Hepatocyte (in vitro differentiated cells): ENCODE measurements around the gene LPP. TPM values are rescaled to one million over a fixed set of nuclear protein-coding genes. Genes with fewer than 3 reads are reported as not detected.
"Not testable (repeated sequence)": the region's sequence is repeated elsewhere in the genome, so short reads cannot be mapped to it uniquely, and the experiment has no call there.

ENCODE experiments used
- DNase-seq: peaks from one replicate; pipeline ENCODE4 v3.0.0-alpha.2; 2016; ENCODE audit warnings: low spot score
- H2AFZ ChIP-seq: fragments of 200-600 bp; sonication (generic); 2 replicates; pipeline ENCODE4 v1.6.0; 2016; ENCODE audit warnings: antibody characterized with exemption, mild to moderate bottlenecking
- H3K27ac ChIP-seq: fragments of 200-600 bp; sonication (generic); 2 replicates; pipeline ENCODE4 v1.5.1; 2016; ENCODE audit warnings: mild to moderate bottlenecking
- H3K27me3 ChIP-seq: fragments of 200-600 bp; sonication (generic); 2 replicates; pipeline ENCODE4 v1.6.1; 2016
- H3K36me3 ChIP-seq: fragments of 200-600 bp; sonication (generic); replicated peaks from 2 replicates; pipeline ENCODE4 v1.5.1; 2016; ENCODE audit warnings: low read depth; ENCODE audit not compliant: insufficient read depth
- H3K4me1 ChIP-seq: fragments of 200-600 bp; sonication (generic); 2 replicates; pipeline ENCODE4 v1.5.1; 2016; ENCODE audit warnings: mild to moderate bottlenecking, moderate library complexity; ENCODE audit not compliant: insufficient read depth
- H3K4me2 ChIP-seq: fragments of 200-600 bp; sonication (generic); 2 replicates; pipeline ENCODE4 v1.6.0; 2016
- H3K4me3 ChIP-seq: fragments of 200-600 bp; sonication (generic); 2 replicates; pipeline ENCODE4 v1.5.1; 2016; ENCODE audit warnings: mild to moderate bottlenecking
- H3K79me2 ChIP-seq: fragments of 200-600 bp; sonication (generic); 2 replicates; pipeline ENCODE4 v1.6.0; 2017; ENCODE audit warnings: mild to moderate bottlenecking
- H3K9me2 ChIP-seq: fragments of 200-600 bp; sonication (generic); replicated peaks from 2 replicates; pipeline ENCODE4 v1.6.0; 2017; ENCODE audit warnings: mild to moderate bottlenecking; ENCODE audit not compliant: insufficient read depth
- H3K9me3 ChIP-seq: fragments of 200-600 bp; sonication (generic); 2 replicates; pipeline ENCODE4 v1.5.1; 2016; ENCODE audit warnings: low read depth, mild to moderate bottlenecking
- H4K20me1 ChIP-seq: fragments of 200-600 bp; sonication (generic); 2 replicates; pipeline ENCODE4 v1.6.0; 2016; ENCODE audit warnings: mild to moderate bottlenecking; ENCODE audit not compliant: insufficient read depth, poor library complexity, severe bottlenecking
- CTCF ChIP-seq: fragments of 200-600 bp; sonication (generic); IDR thresholded peaks from 2 replicates; pipeline ENCODE4 v1.5.1; 2016; ENCODE audit warnings: antibody characterized with exemption, mild to moderate bottlenecking; ENCODE audit not compliant: poor library complexity
- EZH2 ChIP-seq: fragments of 200-600 bp; sonication (generic); IDR thresholded peaks from 2 replicates; pipeline ENCODE4 v1.6.1; 2016; ENCODE audit warnings: antibody characterized with exemption, mild to moderate bottlenecking, borderline replicate concordance
- EZH2phosphoT487 ChIP-seq: fragments of 200-600 bp; sonication (generic); IDR thresholded peaks from one replicate; pipeline ENCODE4 v1.6.1; 2018; ENCODE audit warnings: antibody characterized with exemption, mild to moderate bottlenecking, low read depth, moderate library complexity; ENCODE audit not compliant: unreplicated experiment, severe bottlenecking
- WGBS: methylation state at CpG from one replicate; pipeline ENCODE4 v1.1.6; 2016; ENCODE audit warnings: low lambda C conversion rate; ENCODE audit errors: missing lambda C conversion rate; 5-methylcytosine and 5-hydroxymethylcytosine counted together
- polyA plus RNA-seq: library from polyadenylated mRNA; unstranded; fragments of >200 nt; fragmentation: Nextera tagmentation; extraction: Ambion mirVana; gene quantifications from 2 replicates; pipeline ENCODE4 v1.2.1, GENCODE V29; 2016
- total RNA-seq: library from RNA; depleted of rRNA; stranded (reverse); fragments of >200 nt; gene quantifications from 2 replicates; pipeline ENCODE4 v1.2.3, GENCODE V29; 2014

The LPP gene
- total and polyA plus RNA-seq, 2 experiments from 2014 or later = 53.2 to 73.8 TPM

DNA sequence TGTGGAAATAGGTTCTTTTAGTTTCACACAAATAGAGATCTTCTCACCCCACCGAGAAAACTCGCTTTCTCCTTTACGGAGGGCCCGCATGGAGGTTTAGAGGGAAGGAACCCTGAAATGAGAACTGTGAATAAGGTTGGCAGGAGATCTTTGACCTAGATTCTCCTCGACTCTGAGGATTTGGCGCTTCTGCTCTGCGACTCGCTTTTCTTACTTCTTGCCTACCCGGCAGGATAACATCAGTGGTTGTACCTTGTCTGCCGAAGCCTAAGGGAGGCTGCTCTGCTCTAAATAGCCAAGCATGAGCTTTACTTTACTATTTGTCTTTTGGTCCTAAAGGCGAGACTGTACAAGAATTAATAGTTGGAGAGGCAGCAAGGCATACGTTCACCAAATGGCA lies 544.5 kb downstream of the LPP start:
- TF ChIP-seq EZH2phosphoT487 (no peak), CTCF (no peak), EZH2 (no peak)
- WGBS = 97% methylated on average over 12 of the region's 12 CpGs
- H3K4me3 ChIP-seq = no peak overlapping the region
- no peak overlapping the region for H3K27ac ChIP-seq
- no peaks in the 10 kb centered on the region for H3K36me3 ChIP-seq
- no peaks in the 10 kb centered on the region for H3K27me3 ChIP-seq
- no peak overlapping the region for H3K4me2 ChIP-seq
- no peaks in the 10 kb centered on the region for H3K9me2 ChIP-seq
- H3K79me2 ChIP-seq = peaks cover 36% of the 10 kb centered on the region
- no peaks in the 10 kb centered on the region for H4K20me1 ChIP-seq
- H3K9me3 ChIP-seq = no peaks in the 10 kb centered on the region
- no peak for DNase-seq
- no peaks in the 10 kb centered on the region for H3K4me1 ChIP-seq
- no peak overlapping the region for H2AFZ ChIP-seq

DNA sequence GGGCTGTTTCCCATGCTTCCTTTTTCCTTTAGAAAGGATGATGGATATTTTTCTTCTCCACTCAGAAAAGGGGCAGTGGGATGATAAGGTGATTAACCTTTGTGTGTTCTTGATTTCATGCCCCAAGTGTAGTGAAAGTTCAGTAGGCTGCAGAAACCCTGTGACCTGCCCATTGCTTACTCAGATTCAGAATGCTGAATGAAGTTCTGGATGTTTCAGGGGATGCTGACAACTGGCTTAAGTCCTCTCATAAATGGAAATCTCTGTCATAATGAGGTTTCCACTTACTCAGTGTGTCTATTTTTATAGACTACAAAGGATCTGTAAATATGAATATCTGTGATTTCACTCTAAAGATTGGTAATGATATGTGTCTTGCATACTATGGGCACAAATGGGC lies 546.5 kb downstream of the LPP start:
- Histone ChIP-seq H3K4me1 (no peaks in the 10 kb centered on the region), H3K4me3 (no peak overlapping the region), H4K20me1 (no peaks in the 10 kb centered on the region), H3K27me3 (no peaks in the 10 kb centered on the region), H3K79me2 (peaks cover 31% of the 10 kb centered on the region), H3K4me2 (no peak overlapping the region), H3K27ac (no peak overlapping the region), H3K36me3 (no peaks in the 10 kb centered on the region), H3K9me3 (no peaks in the 10 kb centered on the region), H2AFZ (no peak overlapping the region), H3K9me2 (no peaks in the 10 kb centered on the region)
- DNase-seq = no peak
- TF ChIP-seq CTCF (no peak), EZH2 (no peak), EZH2phosphoT487 (no peak)

DNA sequence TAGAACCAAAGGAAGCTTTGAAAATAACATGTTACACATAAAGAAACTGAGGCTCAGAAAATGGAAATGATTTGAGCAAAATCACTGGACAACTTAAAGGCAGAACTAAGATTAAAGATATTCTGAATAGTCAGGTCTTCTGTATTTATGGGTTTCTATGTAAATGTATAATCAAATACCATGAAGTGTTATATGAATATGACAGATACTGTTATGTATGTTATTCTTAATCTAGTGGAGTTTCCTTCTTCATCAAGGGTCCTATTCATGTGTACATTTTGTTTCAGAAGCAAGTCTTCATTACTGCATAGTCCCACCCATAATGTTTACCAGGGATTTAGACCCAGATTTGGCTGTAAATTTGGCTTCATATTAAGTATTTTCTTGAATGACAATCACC lies 547.0 kb downstream of the LPP start:
- H3K4me1 ChIP-seq = no peaks in the 10 kb centered on the region
- no peak overlapping the region for H3K4me3 ChIP-seq
- peaks cover 28% of the 10 kb centered on the region for H3K79me2 ChIP-seq
- H3K36me3 ChIP-seq = no peaks in the 10 kb centered on the region
- no peak overlapping the region for H3K4me2 ChIP-seq
- no peak overlapping the region for H3K27ac ChIP-seq
- no peaks in the 10 kb centered on the region for H3K9me3 ChIP-seq
- TF ChIP-seq EZH2 = no peak
- no peak for TF ChIP-seq EZH2phosphoT487
- no peak for TF ChIP-seq CTCF
- H3K27me3 ChIP-seq = no peaks in the 10 kb centered on the region
- no peaks in the 10 kb centered on the region for H3K9me2 ChIP-seq
- no peaks in the 10 kb centered on the region for H4K20me1 ChIP-seq
- H2AFZ ChIP-seq = no peak overlapping the region
- DNase-seq = no peak

GRCh38 chr3:188701485-188701969 lies 547.6 kb downstream of the LPP start:
- TF ChIP-seq EZH2 (no peak), CTCF (no peak), EZH2phosphoT487 (no peak)
- no peaks in the 10 kb centered on the region for H3K4me1 ChIP-seq
- H3K9me3 ChIP-seq = no peaks in the 10 kb centered on the region
- H3K4me2 ChIP-seq = no peak overlapping the region
- H3K4me3 ChIP-seq = no peak overlapping the region
- WGBS = 69% methylated on average over 4 of the region's 4 CpGs
- H3K27me3 ChIP-seq = no peaks in the 10 kb centered on the region
- H3K79me2 ChIP-seq = peaks cover 28% of the 10 kb centered on the region
- no peaks in the 10 kb centered on the region for H3K36me3 ChIP-seq
- H4K20me1 ChIP-seq = no peaks in the 10 kb centered on the region
- DNase-seq = no peak
- no peak overlapping the region for H2AFZ ChIP-seq
- H3K27ac ChIP-seq = no peak overlapping the region
- H3K9me2 ChIP-seq = no peaks in the 10 kb centered on the region

DNA sequence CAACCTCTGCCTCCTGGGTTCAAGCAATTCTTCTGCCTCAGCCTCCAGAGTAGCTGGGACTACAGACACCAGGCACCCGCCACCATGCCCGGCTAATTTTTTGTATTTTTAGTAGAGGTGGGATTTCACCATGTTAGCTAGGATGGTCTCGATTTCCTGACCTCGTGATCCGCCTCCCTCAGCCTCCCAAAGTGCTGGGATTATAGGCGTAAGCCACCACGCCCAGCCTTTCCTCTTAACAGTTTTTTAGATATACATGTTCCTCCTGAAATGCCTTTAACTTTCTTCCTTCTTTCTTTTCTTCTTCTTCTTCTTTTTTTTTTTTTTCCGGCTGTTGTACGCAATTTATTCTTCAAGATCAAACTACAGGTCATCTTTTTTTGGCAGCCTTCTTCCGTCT lies 548.1 kb downstream of the LPP start:
- H3K27me3 ChIP-seq, H3K4me3 ChIP-seq, H3K27ac ChIP-seq, H3K4me2 ChIP-seq, H3K9me2 ChIP-seq, DNase-seq, H3K36me3 ChIP-seq, H3K9me3 ChIP-seq, H4K20me1 ChIP-seq, H2AFZ ChIP-seq, H3K4me1 ChIP-seq: not testable (repeated sequence)
- peaks cover 26% of the 10 kb centered on the region for H3K79me2 ChIP-seq
- over 99% methylated on average over 10 of the region's 10 CpGs for WGBS
